ENCODE data around the gene PHTF2. TPM values are rescaled to one million over a fixed set of nuclear protein-coding genes. Genes with fewer than 3 reads are reported as not detected.

The PHTF2 gene
- polyA plus RNA-seq, 10 donors, result 17.3 to 26.0 (median 20.7) TPM

- no peak for DNase-seq
Measured at GRCh38 chr7:77788327-77788902, 10.2 kb upstream of the PHTF2 start.

DNA sequence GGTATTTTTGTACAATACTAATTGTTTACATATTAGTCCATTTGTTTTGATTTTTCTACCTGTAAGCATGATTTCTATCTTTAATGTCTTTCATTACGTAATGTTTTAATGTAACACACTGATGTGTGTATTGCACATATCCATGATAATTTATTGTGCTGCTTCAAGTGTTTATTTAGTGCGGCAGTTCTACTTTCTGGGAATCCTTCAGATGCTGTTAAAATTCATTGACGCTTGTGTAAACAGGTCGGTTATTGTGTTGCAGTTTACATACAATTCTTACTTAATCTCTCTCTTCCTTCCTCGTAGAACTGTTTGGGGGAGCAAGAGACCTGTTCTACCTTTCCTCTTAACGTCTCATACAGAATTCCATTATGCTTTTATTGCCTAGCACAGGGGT lies 7.2 kb upstream of the PHTF2 start:
- DNase-seq, result no peak

GRCh38 chr7:77791956-77792355 lies 6.6 kb upstream of the PHTF2 start:
- DNase-seq, result no peak

GRCh38 chr7:77794000-77794399 lies 4.6 kb upstream of the PHTF2 start:
- DNase-seq, result no peak

GRCh38 chr7:77796109-77796508 lies 2.5 kb upstream of the PHTF2 start:
- no peak for DNase-seq

DNA sequence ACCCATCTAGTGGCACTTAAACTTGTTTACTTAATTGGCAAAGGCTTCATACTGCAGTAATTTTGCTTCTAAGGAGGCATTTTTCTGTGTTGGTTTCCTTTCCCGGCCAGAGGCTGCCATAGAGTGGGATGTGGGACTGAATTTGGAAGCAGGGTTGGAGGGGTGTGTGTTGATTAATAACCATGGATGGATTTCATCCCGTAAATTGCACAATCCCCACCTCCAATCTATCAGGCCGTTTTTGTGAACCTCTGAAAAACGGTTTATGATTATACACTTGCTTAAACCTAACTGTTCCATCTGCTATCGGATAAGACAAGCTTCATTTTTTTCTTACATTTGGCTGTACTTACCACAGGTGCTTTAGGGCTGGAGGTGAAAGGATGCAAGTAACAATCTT lies 1.6 kb upstream of the PHTF2 start:
- no peak for DNase-seq

- no peak for DNase-seq
Measured at GRCh38 chr7:77797734-77798393, 709 bp upstream of the PHTF2 start.

DNA sequence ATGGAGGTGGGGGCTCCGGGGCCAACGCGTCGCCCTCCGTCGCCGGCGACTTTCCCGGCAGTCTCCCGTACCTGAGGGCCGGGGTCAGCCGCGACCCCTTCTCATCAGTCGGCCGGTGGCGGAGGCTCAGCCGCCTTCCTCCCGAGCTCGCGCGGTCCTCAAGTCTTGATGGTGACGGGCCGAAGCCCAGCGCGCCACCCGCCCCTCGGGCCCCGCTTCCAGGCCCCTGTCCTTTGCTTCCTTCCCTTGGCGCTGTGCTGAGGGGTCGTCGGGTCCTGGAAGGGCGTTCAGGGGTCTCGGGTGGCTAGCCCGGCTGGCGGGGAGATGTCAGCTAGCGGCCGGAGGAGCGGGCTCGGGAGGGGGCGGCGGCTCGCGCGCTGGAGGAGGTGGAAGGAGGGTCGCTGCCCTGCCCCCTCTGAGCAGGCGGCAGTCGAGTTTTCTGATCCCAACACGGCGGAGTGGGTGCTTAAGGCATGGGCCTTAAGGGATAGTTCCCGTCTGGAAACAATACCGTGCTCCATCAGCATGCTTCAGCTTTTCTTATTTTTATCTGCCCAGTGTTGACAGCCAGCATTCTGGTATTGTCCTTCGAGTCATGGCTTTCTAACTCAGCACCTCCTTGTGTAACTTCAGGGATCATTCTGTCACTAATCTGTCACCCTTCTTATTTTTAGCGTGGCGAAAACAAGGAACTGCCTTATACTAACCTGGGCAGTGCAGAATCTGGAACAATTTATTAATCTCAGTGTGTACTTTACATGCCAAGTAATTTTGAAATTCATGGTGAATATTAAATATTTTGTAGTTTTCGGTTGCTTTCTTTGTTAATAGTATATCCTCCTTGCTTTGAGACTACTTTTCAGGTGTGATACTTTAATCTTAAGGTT lies 748 bp downstream of the PHTF2 start:
- DNase-seq, result peak; percentile 23 to 87 (median 48)

DNA sequence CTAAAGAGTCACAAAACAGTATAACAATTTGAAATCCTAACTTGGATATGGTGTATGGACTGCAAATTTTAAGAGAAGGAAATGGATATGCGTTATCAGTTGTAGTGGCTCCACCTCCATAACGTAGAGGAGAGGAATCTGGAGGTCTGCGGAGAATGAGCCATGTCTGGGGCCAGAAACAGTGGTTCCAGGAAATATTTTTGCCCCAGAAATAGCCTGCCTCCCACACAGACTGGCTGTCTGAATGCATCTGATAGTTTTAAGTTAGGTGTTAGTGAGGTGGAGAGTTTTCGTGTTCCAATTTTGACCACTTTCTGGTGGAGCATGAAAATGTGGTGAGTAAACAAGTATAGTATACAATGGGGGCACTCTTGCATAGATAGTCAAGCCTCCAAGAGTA lies 1.6 kb downstream of the PHTF2 start:
- no peak for DNase-seq

DNA sequence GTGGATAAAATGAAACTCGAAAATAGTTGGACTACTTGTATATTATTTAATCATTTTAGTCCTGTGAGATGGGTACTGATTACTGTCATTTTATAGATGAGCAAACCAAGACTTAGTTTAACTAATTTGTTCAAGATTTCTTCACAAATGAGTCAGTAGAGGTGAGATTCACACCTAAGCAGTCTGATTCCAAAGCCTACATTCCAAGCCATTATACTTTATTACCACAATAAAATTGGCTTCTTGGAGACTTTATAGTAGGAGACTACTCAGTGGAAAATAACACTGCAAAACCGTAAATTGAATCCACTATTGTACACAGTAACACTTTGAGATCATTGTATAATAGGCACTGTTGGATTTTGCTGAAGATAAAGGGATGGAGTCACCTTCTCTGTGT lies 2.2 kb downstream of the PHTF2 start:
- no peak for DNase-seq

- no peak for DNase-seq
Measured at GRCh38 chr7:77802557-77803405, 4.2 kb downstream of the PHTF2 start.

DNA sequence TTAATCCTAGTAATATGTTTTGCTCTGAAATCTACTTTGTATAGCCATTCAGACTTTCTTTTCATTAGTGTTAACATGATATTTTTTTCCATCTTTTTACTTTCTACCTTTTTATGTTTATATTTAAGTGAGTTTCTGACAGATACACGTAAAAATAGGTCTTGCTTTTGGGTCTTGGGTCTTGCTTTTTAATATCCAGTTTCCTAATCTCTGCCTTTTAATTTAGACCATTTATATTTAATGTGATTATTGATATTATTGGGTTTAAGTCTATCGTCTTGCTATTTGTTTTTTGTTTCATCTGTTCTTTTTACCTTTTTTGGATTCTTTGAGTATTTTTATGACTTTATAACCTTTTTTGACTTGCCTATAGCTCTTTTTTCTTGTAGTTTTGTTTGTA lies 7.9 kb downstream of the PHTF2 start:
- no peak for DNase-seq

DNA sequence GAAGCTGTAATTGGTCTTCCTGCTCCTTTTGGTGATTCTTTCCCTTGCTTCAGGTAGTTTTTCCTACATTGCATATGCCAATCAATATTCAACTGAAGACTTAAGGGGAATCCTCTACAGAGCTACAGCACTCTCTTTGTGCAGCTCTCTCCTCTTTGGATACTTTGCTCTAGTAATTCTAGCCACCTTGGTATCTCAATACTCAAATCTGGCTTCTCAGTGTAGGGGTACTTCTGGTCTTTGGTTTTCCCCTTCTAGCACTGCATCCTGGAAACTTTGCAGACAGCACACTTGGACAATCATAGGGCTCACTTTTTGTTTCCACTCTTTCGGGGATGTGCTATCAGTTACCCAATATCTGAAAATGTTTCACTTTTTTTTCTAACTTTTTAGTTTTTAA lies 9.9 kb downstream of the PHTF2 start:
- DNase-seq, result no peak

- peak in 1 of 3 donors; percentile 13 for DNase-seq
Measured at GRCh38 chr7:77811516-77812289, 13.1 kb downstream of the PHTF2 start.

DNA sequence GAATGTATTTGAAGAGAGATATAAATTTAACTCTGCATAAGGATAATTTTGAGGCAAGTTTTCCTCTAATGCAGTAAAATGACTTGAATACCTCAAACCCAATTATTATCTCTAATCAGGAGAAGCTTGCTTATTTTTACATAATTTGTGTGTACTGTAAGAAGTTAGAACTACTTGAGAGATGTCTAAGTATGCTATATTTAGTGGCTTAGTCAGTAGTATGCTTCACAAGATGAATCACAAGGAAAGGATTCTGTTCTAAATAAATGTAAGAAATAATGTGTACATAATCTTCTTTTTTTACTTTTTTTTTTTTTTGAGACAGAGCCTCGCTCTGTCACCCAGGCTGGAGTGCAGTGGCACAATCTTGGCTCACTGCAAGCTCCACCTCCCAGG lies 13.7 kb downstream of the PHTF2 start:
- DNase-seq, result peak in 1 of 3 donors; percentile 58

GRCh38 chr7:77813180-77813579 lies 14.6 kb downstream of the PHTF2 start:
- DNase-seq, result no peak

DNA sequence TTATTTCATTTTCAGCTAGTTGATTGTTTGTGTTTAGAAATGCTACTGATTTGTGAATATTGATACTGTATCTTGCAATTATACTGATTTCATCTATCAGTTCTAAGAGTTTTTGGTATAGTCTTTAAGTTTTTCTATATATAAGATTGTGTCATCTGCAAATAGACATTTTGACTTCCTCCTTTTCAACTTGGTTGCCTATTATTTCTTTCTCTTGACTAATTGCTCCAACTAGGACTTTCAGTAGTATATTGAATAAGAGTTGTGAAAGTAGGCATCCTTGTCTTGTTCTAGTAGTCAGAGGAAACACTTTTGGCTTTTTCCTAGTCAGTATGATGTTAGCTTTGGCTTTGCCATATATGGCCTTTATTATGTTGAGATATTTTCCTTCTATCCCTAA lies 20.4 kb downstream of the PHTF2 start:
- DNase-seq, result no peak

- no peak for DNase-seq
Measured at GRCh38 chr7:77820967-77821366, 22.4 kb downstream of the PHTF2 start.

GRCh38 chr7:77822269-77822668 lies 23.7 kb downstream of the PHTF2 start:
- DNase-seq, result no peak

- DNase-seq, result no peak
Measured at GRCh38 chr7:77823787-77824186, 25.2 kb downstream of the PHTF2 start.

DNA sequence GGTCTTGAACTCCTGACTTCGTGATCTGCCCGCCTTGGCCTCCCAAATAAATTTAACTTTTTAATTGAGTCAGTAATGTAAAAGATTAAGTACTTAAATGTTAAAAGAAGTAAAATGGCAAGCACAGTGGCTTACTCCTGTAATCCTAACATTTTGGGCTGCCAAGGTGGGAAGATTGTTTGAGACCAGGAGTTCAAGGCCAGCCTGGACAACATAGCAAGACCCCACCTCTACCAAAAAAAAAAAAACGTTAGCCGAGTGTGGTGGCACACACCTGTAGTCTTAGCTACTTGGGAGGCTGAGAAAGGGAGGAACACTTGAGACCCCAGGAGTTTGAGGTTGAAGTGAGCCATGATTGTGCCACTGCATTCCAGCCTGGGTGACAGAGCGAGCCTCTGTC lies 26.1 kb downstream of the PHTF2 start:
- DNase-seq, result no peak

All from muscle of back (tissue), 11 donors.